IMR-90 (cell line): Measurements from ENCODE around the gene HSH2D. TPM values are rescaled to one million over a fixed set of nuclear protein-coding genes. Genes with fewer than 3 reads are reported as not detected.

Experiments used
- ATAC-seq: fragments of 200-7000 bp; cut with Tn5 transposase; 2 replicates; pipeline ENCODE4 v1.9.1; 2020; ENCODE audit warnings: low read depth, mild to moderate bottlenecking, moderate library complexity
- BruUV-seq: library from RNA; stranded (reverse); fragments of 400-500 nt; replicated peaks from 2 replicates; lab custom pipeline; 2021; lab: Mats Ljungman, UMichigan
- CTCF ChIA-PET: fragments of 300-600 bp; formaldehyde crosslinking; extraction: SDS; loops from one replicate; lab custom pipeline; 2021; ENCODE audit warnings: antibody characterized with exemption; lab: Yijun Ruan, JAX
- POLR2A ChIA-PET: fragments of 300-600 bp; sonication (Branson Sonifier 250); formaldehyde crosslinking; loops from one replicate; lab custom pipeline; 2022; ENCODE audit warnings: antibody characterized with exemption; ENCODE audit not compliant: unreplicated experiment; lab: Charles Lee
- DNase-seq: peaks from one replicate; pipeline ENCODE4 v3.0.0; 2013
- H2AFZ ChIP-seq: replicated peaks from 2 replicates; pipeline ENCODE3; 2013; ENCODE audit warnings: low read length, mild to moderate bottlenecking; ENCODE audit not compliant: poor library complexity
- H2AK5ac ChIP-seq: 2 replicates; pipeline ENCODE4 v1.6.1; 2013; ENCODE audit warnings: low read depth, low read length, inconsistent platforms
- H2AK9ac ChIP-seq: replicated peaks from 2 replicates; pipeline ENCODE3; 2013; ENCODE audit warnings: mild to moderate bottlenecking, low read depth, low read length, moderate library complexity; ENCODE audit not compliant: poor library complexity
- H2BK120ac ChIP-seq: 2 replicates; pipeline ENCODE4 v1.6.1; 2013; ENCODE audit warnings: low read depth, low read length, inconsistent platforms
- H2BK15ac ChIP-seq: 3 replicates; pipeline ENCODE4 v1.6.1; 2013; ENCODE audit warnings: low read depth, low read length, inconsistent platforms
- H2BK20ac ChIP-seq: 2 replicates; pipeline ENCODE4 v1.6.1; 2013; ENCODE audit warnings: low read depth, mild to moderate bottlenecking, inconsistent platforms, low read length, moderate library complexity
- H2BK5ac ChIP-seq: 2 replicates; pipeline ENCODE4 v1.6.1; 2013; ENCODE audit warnings: mild to moderate bottlenecking, low read depth, low read length, inconsistent platforms; ENCODE audit not compliant: poor library complexity, severe bottlenecking
- H3K14ac ChIP-seq: replicated peaks from 2 replicates; pipeline ENCODE4 v1.6.1; 2013; ENCODE audit warnings: low read depth, low read length, inconsistent platforms
- H3K18ac ChIP-seq: 2 replicates; pipeline ENCODE4 v1.6.1; 2013; ENCODE audit warnings: low read depth, low read length, control low read depth
- H3K23ac ChIP-seq: 2 replicates; pipeline ENCODE4 v1.6.1; 2013; ENCODE audit warnings: low read depth, low read length, inconsistent platforms
- H3K27ac ChIP-seq: 2 replicates; pipeline ENCODE4 v1.5.1; 2013; ENCODE audit warnings: mild to moderate bottlenecking, control low read depth, low read length; ENCODE audit not compliant: insufficient read depth
- H3K27me3 ChIP-seq: 2 replicates; pipeline ENCODE4 v1.6.1; 2013; ENCODE audit warnings: low read length; ENCODE audit not compliant: control insufficient read depth, insufficient read depth
- H3K36me3 ChIP-seq: 2 replicates; pipeline ENCODE4 v1.6.1; 2013; ENCODE audit warnings: low read length, mixed read lengths; ENCODE audit not compliant: control insufficient read depth, insufficient read depth
- H3K4ac ChIP-seq: 2 replicates; pipeline ENCODE4 v1.6.1; 2013; ENCODE audit warnings: low read depth, low read length, inconsistent platforms
- H3K4me1 ChIP-seq: 2 replicates; pipeline ENCODE4 v1.6.1; 2013; ENCODE audit warnings: low read length, mixed read lengths; ENCODE audit not compliant: control insufficient read depth, insufficient read depth
- H3K4me2 ChIP-seq: 2 replicates; pipeline ENCODE4 v1.6.1; 2013; ENCODE audit warnings: low read depth, mild to moderate bottlenecking, control low read depth, low read length, moderate library complexity
- H3K4me3 ChIP-seq: 2 replicates; pipeline ENCODE4 v1.5.1; 2013; ENCODE audit warnings: low read depth, mild to moderate bottlenecking, control low read depth, low read length, moderate library complexity; ENCODE audit not compliant: insufficient read depth
- H3K56ac ChIP-seq: 2 replicates; pipeline ENCODE4 v1.6.1; 2013; ENCODE audit warnings: low read length, inconsistent platforms; ENCODE audit not compliant: insufficient read depth; ENCODE audit errors: extremely low read depth
- H3K79me1 ChIP-seq, 2 experiments: 2 replicates each; pipeline ENCODE4 v1.6.1; 2013; ENCODE audit warnings: low read length in 2 of 2, inconsistent platforms in 1 of 2, low read depth in 1 of 2
- H3K9ac ChIP-seq: 2 replicates; pipeline ENCODE4 v1.6.1; 2013; ENCODE audit warnings: low read depth, low read length, control low read depth
- H3K9me1 ChIP-seq: 2 replicates; pipeline ENCODE4 v1.6.1; 2013; ENCODE audit warnings: low read length, inconsistent platforms; ENCODE audit not compliant: insufficient read depth
- H3K9me3 ChIP-seq: 2 replicates; pipeline ENCODE4 v1.6.1; 2013; ENCODE audit warnings: low read length; ENCODE audit not compliant: control insufficient read depth, insufficient read depth
- H4K20me1 ChIP-seq: 2 replicates; pipeline ENCODE4 v1.6.1; 2013; ENCODE audit warnings: low read length, inconsistent platforms; ENCODE audit not compliant: insufficient read depth
- H4K5ac ChIP-seq: 2 replicates; pipeline ENCODE4 v1.6.1; 2013; ENCODE audit warnings: mild to moderate bottlenecking, low read depth, low read length, control low read depth
- H4K8ac ChIP-seq, 2 experiments: 2 replicates each; pipeline ENCODE4 v1.6.1; 2013; ENCODE audit warnings: low read depth in 2 of 2, low read length in 2 of 2, control low read depth in 1 of 2, inconsistent platforms in 1 of 2
- H4K91ac ChIP-seq: 2 replicates; pipeline ENCODE4 v1.6.1; 2013; ENCODE audit warnings: low read depth, low read length, inconsistent platforms; ENCODE audit not compliant: insufficient read depth
- BHLHE40 ChIP-seq: fragments of 150-350 bp; IDR thresholded peaks from 2 replicates; pipeline ENCODE4 v1.6.1; 2016; ENCODE audit warnings: mild to moderate bottlenecking, low read depth, low read length
- CEBPB ChIP-seq: IDR thresholded peaks from 2 replicates; pipeline ENCODE4 v1.6.1; 2012; ENCODE audit warnings: low read depth, low read length, improper control_type of control experiment
- CHD1 ChIP-seq: IDR thresholded peaks from 2 replicates; pipeline ENCODE4 v1.6.1; 2012; ENCODE audit warnings: low read depth, low read length, improper control_type of control experiment
- CTCF ChIP-seq: conservative IDR thresholded peaks from 2 replicates; pipeline ENCODE4 v1.5.1; 2012; ENCODE audit warnings: mild to moderate bottlenecking, low read depth, low read length, improper control_type of control experiment
- ELK1 ChIP-seq: fragments of 150-350 bp; IDR thresholded peaks from 2 replicates; pipeline ENCODE4 v1.6.1; 2016; ENCODE audit warnings: low read depth, mild to moderate bottlenecking, low read length, moderate library complexity, borderline replicate concordance
- FOS ChIP-seq: fragments of 150-350 bp; IDR thresholded peaks from 2 replicates; pipeline ENCODE4 v1.6.1; 2016; ENCODE audit warnings: low read depth, low read length
- MAFK ChIP-seq: IDR thresholded peaks from 2 replicates; pipeline ENCODE4 v1.6.1; 2012; ENCODE audit warnings: low read depth, low read length, improper control_type of control experiment
- MAZ ChIP-seq: IDR thresholded peaks from 2 replicates; pipeline ENCODE4 v1.6.1; 2012; ENCODE audit warnings: low read depth, mild to moderate bottlenecking, low read length, improper control_type of control experiment, moderate library complexity, borderline replicate concordance
- MXI1 ChIP-seq: IDR thresholded peaks from 2 replicates; pipeline ENCODE4 v1.6.1; 2012; ENCODE audit warnings: low read depth, mild to moderate bottlenecking, low read length, moderate library complexity, borderline replicate concordance
- NFE2L2 ChIP-seq: fragments of 150-350 bp; IDR thresholded peaks from 2 replicates; pipeline ENCODE4 v1.6.1; 2016; ENCODE audit warnings: low read depth, mild to moderate bottlenecking, low read length
- POLR2A ChIP-seq: IDR thresholded peaks from 2 replicates; pipeline ENCODE4 v1.6.1; 2012; ENCODE audit warnings: mild to moderate bottlenecking, low read depth, low read length
- RAD21 ChIP-seq: IDR thresholded peaks from 2 replicates; pipeline ENCODE4 v1.6.1; 2012; ENCODE audit warnings: low read length, improper control_type of control experiment
- RCOR1 ChIP-seq: IDR thresholded peaks from 2 replicates; pipeline ENCODE4 v1.6.1; 2012; ENCODE audit warnings: mild to moderate bottlenecking, low read length, improper control_type of control experiment; ENCODE audit not compliant: insufficient replicate concordance
- RFX5 ChIP-seq: IDR thresholded peaks from 2 replicates; pipeline ENCODE4 v1.8.0; 2012; ENCODE audit warnings: low read depth, mild to moderate bottlenecking, low read length, moderate library complexity
- SMC3 ChIP-seq: fragments of 150-350 bp; IDR thresholded peaks from 2 replicates; pipeline ENCODE4 v1.6.1; 2016; ENCODE audit warnings: low read depth, mild to moderate bottlenecking, antibody characterized with exemption, low read length, moderate library complexity
- USF2 ChIP-seq: fragments of 150-350 bp; IDR thresholded peaks from 2 replicates; pipeline ENCODE4 v1.6.1; 2017; ENCODE audit warnings: mild to moderate bottlenecking, antibody characterized with exemption, low read length, low read depth
- WGBS, 2 experiments: methylation state at CpG; one replicate each; pipeline versions ENCODE4 v1.1.5 to v1.1.7; 2013; ENCODE audit warnings: missing lambda C conversion rate in 2 of 2; ENCODE audit not compliant: insufficient read length in 1 of 2; ENCODE audit errors: extremely low coverage in 2 of 2; 5-methylcytosine and 5-hydroxymethylcytosine counted together
- dilution Hi-C: fragments of 300-500 bp; cut with HindIII; formaldehyde crosslinking; loops from one replicate; pipeline ENCODE4 v1.14.3; 2018; ENCODE audit warnings: low sequenced_read_pairs; ENCODE audit not compliant: unreplicated experiment
- in situ Hi-C: fragments of 300-500 bp; cut with MboI; formaldehyde crosslinking; loops from 3 replicates; pipeline ENCODE4 v1.14.3; 2019; ENCODE audit warnings: low sequenced_read_pairs, inconsistent platforms, mixed read lengths
- intact Hi-C: fragments of 100-400 bp; cut with micrococcal nuclease; formaldehyde crosslinking; loops from 2 replicates; pipeline ENCODE4 v1.10.0; 2022
- polyA plus RNA-seq, 3 experiments: library from polyadenylated mRNA; depleted of rRNA; stranded (reverse); fragments of >200 nt; gene quantifications; 2 replicates each; pipeline ENCODE4 v1.2.3, GENCODE V29; 2012; ENCODE audit warnings: low replicate concordance in 1 of 3
- total RNA-seq: library from RNA; depleted of rRNA; stranded (reverse); fragments of >200 nt; gene quantifications from 2 replicates; pipeline ENCODE4 v1.2.3, GENCODE V29; 2012

HSH2D gene
- total and polyA plus RNA-seq, 2 of the 4 experiments (the other 2 are of a cell fraction) = not detected

- POLR2A ChIA-PET = no interaction called here
Measured at GRCh38 chr19:16156904-16157303, 13.4 kb downstream of the HSH2D start.

More at GRCh38 chr19:16156904-16157303, 13.4 kb downstream of the HSH2D start:
- TF ChIP-seq RAD21 (no peak), USF2 (no peak), CHD1 (no peak), SMC3 (no peak), NFE2L2 (no peak), MAZ (no peak), POLR2A (no peak), FOS (no peak), RFX5 (no peak), ELK1 (no peak), CTCF (no peak), CEBPB (no peak), BHLHE40 (no peak), MXI1 (no peak), MAFK (no peak), RCOR1 (no peak)
- no peak overlapping the region for H2AFZ ChIP-seq
- H2BK120ac ChIP-seq = no peak overlapping the region
- H2AK5ac ChIP-seq = no peak overlapping the region
- no peaks in the 10 kb centered on the region for H3K36me3 ChIP-seq
- H4K5ac ChIP-seq = no peak overlapping the region
- H3K9me3 ChIP-seq = no peaks in the 10 kb centered on the region
- H3K79me1 ChIP-seq = no peaks in the 10 kb centered on the region
- no peak overlapping the region for H3K4ac ChIP-seq
- no peak overlapping the region for H3K23ac ChIP-seq
- no peak overlapping the region for H2BK5ac ChIP-seq
- peaks cover 4% of the 10 kb centered on the region; the same call in 1 of the 2 replicates for H3K27me3 ChIP-seq
- DNase-seq = no peak
- no peak overlapping the region for H3K4me2 ChIP-seq
- intact Hi-C loops (no loop called here), dilution Hi-C loops (no loop called here), in situ Hi-C loops (no loop called here)
- H4K20me1 ChIP-seq = no peaks in the 10 kb centered on the region
- no peak overlapping the region for H3K9ac ChIP-seq
- H3K14ac ChIP-seq = no peak overlapping the region
- H2AK9ac ChIP-seq = no peak overlapping the region
- H3K27ac ChIP-seq = no peak overlapping the region
- H3K18ac ChIP-seq = no peak overlapping the region
- WGBS, 2 experiments = no CpG with 5 or more reads among the region's 6 CpGs
- BruUV-seq = no TSS peak
- no peak overlapping the region for H4K91ac ChIP-seq
- H3K4me1 ChIP-seq = peaks cover 7% of the 10 kb centered on the region
- CTCF ChIA-PET = no interaction called here
- H4K8ac ChIP-seq = no peak overlapping the region
- peaks cover 8% of the 10 kb centered on the region for H3K9me1 ChIP-seq
- H2BK20ac ChIP-seq = no peak overlapping the region
- H3K56ac ChIP-seq = no peak overlapping the region
- H2BK15ac ChIP-seq = no peak overlapping the region
- H3K4me3 ChIP-seq = no peak overlapping the region
- ATAC-seq = no peak
